HG03439 (cell line): Measurements from ENCODE around the gene BTBD16.

Experiments used
- ATAC-seq: cut with Tn5 transposase; IDR thresholded peaks from one replicate; pipeline ENCODE4 v1.9.1; 2021; ENCODE audit warnings: mild to moderate bottlenecking, moderate library complexity; ENCODE audit not compliant: unreplicated experiment

The BTBD16 gene

GRCh38 chr10:122338609-122339441 lies 67.7 kb downstream of the BTBD16 start:
- ATAC-seq, result no peak

DNA sequence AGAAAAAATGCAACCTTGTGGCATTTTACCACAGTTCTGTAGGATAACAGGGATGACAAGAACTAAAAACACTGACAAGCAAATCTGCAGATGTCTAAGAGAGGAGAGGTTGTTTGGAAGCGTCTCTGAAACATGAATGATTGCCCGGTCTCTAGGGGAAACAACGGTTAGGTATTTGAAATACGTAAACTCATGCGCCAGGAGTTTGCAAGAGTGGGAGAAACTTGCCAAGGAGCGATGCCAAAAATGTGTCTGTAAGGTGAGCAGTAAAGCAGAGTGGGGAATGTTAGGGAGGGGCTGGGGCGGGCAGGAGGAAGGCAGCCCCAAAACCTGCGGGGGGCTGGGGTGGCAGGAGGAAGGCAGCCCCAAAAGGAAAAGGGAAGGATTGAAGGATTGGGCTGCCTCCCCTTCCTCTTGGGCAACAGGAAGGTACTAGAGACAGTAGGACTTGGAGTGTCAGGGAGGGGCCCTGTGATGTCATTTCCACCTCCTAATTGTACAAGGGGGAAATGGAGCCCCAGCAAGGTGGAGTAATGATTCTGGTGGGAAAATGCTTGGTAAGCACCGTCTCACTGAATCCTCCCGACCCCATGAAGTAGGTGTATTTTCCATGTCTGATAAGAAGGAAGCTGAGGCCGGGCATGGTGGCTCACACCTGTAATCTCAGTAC lies 70.2 kb downstream of the BTBD16 start:
- no peak for ATAC-seq

GRCh38 chr10:122342293-122343134 lies 71.4 kb downstream of the BTBD16 start:
- ATAC-seq, result no peak

DNA sequence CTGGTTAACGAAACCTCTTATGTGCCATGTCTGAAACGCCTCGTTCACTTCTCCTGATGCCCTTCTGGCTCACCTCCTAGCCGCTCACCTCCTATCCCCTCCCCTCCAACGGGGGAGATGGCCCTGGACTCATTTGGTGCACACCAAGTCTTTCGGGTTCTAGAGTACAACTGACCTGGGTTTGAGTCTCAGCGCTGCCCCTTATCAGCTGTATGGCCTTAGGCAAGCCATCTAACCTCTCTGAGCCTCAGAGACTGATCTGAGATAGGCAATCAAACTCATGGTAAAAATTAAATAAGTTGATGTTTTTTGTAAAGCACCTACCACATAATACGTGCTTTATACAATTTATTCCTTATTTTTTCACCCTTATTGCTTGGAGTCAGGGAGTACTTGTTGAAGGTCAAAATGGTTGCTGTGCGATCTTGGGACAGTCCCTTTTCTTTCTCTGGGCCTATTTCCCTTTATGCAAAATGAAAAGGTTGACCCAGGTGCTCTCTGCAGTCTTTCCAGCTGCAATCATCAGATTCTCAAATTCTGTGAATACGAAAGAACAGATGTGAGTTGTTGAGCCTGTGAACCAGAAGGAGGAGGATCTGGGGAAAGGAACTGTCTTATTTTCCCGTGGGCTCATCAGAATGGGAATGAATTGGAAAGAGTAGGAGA lies 72.2 kb downstream of the BTBD16 start:
- no peak for ATAC-seq

GRCh38 chr10:122343936-122344335 lies 72.8 kb downstream of the BTBD16 start:
- ATAC-seq, result no peak

DNA sequence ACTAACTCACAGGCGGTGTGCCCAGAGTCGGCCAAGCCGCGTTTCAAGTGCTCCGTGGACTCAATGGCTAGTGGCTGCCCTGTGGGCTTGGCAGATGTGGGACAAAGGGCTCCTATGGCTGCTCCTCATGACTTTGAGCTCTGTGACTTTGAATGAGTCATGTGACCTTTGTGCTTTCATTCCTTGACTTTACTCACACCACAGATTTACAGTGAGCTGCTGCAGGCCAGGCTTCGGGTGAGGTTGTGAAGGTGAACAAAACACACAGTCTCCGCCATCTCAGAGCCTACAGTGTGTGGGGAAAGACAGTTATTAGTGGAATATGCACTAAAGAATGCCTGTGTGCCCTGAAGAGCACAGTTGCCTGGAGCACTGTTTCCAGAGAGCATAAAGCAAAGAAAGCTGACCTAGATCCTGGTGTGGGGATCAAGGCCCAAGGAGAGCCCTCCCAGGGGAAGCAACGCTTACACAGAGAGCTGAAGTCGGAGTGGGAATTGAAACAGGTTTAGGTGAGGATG lies 73.7 kb downstream of the BTBD16 start:
- no peak for ATAC-seq

DNA sequence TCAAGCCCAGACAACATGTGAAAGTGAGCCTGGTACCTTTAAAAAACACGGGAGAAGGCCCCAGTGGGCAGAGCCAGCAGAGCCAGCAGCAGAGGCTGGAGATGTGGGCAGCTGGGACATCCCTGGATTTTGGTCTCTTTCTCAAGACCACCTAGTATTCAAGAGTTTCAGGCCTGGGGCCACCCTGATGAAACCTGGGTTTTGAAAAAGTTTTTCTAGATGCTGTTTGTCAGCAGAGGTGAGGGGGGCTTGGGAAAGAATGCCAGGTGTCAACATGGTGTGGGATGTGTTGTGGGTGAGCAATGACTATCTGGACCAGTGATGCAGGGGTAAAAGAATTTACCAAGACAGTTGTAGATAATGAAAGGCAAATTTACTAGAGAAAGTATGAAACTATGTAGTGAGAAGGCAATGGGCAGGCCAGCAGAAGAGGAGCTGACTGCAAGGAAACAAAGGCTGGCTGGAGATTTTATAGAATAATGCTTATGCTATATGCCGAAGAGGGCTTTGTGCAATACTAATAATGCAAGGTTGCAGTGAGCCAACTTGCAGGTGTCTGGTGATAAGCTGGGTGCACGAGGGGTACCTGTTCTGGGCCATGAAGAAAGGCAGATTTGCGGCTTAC lies 75.3 kb downstream of the BTBD16 start:
- ATAC-seq, result no peak

DNA sequence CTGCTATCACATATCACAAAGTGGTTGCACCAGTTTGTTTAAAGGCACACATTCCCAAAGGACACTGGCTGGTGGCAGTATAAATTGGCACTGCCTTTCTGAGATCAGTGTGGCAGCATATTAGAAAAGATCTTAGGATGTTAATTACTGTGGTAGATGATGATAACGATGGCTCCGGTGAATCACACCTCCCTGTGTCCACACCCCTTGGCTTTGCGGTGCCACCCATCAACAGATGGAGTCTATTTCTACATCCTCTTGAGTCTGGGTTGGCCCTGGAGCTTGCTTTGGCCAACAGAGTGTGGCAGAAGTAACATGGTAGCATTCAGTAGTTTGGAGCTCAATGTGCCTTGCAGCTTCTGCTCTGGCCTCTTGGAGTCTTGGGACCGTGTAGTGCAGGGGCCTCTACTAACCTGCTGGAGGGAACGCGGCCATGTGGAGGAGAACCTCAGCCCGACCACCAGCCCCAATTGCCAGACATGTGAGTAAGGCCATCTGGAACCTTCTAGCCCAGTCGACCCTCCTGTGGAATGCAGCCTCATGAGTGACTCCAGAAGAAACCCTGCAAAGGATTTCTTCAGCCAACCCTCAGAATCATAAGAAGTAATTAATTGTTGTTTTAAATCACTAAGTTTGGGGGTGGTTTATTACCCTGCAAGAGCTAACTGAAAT lies 76.2 kb downstream of the BTBD16 start:
- ATAC-seq, result no peak

- no peak for ATAC-seq
Measured at GRCh38 chr10:122348512-122348911, 77.4 kb downstream of the BTBD16 start.

DNA sequence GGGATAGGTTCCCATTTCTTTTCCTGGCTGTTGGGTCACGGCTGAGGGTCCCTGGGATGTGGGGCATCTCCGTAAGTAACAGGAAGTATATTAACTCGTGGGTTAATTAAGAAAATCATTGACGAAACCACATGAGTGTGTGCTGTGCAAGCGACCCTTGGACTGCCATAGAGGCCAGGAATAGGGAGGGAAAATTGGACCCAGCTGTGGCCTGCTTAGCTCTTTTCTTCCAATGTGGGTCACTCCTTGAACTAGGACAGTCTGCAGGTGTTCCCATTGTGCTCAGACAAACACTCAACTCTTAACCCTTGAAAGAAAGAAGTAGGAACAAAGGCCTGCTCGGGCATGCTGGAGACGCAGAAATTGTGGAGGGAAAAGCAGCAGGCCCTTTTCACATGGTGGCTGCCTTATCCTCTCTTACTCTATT lies 77.9 kb downstream of the BTBD16 start:
- ATAC-seq, result no peak

DNA sequence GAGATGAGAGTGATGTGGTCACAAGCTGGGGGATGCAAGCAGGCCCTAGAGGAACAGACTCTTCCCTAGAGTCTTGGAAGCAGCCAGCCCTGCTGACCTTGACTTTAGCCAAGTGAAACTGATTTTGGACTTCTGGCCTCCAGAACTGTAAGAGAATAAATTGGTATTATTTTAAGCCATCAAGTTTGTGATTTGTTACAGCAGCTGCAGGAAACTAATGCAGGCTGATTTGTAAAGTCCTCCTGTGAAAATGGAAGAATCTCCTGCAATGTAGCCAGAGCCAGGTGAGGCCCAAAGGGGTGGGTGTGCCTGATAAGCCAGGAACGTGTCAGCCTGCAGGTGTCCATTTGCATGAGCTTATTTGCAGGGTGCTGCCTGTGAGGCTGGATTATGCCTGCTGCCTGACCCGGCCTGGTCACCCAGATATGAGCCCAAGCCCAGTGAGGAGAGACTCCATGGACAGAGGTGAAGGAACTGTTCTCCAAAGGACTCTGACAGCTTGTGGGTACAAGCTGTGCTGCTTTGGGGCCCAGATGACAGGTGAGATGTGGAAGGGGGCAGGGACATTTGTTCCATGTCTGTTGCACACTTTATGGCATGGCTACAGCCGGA lies 78.8 kb downstream of the BTBD16 start:
- no peak for ATAC-seq

DNA sequence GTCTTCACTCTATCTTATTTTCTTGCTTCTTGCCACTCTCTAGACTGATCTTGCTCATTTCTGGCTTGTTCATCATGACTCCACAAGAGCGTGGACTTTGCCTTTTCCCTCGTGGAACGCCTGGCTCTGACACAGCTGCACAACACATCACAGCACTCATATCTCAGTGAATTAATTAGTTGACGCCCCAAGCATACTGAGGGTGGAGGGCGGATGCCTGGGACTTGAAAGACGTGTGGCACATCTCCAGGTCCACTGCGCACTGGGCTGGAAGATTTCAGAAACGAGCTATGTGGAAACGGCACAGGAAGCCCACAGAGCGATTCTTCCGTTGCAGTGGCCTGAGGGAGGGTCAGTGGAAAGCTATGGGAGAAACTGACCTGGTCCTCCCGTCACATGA lies 79.8 kb downstream of the BTBD16 start:
- ATAC-seq, result no peak

GRCh38 chr10:122352817-122353525 lies 81.9 kb downstream of the BTBD16 start:
- ATAC-seq, result no peak

DNA sequence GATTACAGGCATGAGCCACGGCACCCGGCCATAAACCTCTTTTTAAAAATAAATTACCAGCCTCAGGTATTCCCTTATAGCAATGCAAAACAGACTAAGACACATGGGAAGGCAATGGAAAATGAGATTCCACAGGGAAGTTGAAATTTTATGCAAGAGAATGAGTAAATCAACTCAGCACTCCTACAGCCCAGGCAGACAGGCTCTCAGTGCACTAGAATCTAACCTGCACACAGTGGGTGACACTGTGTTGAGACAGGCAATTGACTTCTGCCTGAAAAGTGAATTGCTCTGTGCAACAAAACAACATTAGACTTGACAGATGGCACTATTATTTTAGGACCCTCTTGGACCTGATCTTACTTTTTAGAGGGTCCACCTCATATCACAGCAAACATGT lies 83.3 kb downstream of the BTBD16 start:
- no peak for ATAC-seq

- no peak for ATAC-seq
Measured at GRCh38 chr10:122357685-122358084, 86.6 kb downstream of the BTBD16 start.

GRCh38 chr10:122359621-122360020 lies 88.5 kb downstream of the BTBD16 start:
- no peak for ATAC-seq

- no peak for ATAC-seq
Measured at GRCh38 chr10:122361046-122361445, 90.0 kb downstream of the BTBD16 start.

DNA sequence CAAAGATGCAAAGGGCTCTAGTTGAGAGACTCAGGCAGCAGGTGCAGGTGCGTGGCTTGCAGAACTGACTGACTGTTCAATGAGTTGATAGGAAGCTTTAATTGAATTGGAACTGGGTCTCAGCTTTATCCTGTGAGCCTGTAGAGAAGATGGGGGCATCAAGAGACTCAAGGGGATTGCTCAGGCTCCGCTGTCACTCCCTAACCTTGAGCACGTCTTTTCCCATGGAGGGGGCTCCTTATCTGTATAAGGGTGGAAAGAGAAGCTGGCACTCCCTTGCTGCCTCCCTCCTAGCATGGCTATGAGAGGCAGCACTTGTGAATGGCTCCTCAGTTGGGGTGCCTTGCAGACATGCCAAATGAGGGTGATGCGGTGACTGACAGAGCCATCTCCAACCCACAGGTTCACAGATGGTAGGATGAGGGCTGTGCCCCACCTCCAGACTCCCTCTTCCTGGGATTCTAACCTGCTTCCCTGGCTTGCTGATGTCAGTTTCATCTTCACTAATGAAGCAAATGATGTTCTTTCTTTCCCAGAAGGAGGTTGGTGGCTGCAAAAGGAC lies 91.0 kb downstream of the BTBD16 start:
- ATAC-seq, result no peak
